Epithelial cell of proximal tubule (primary cell): ENCODE results near the gene CPOX. TPM values are rescaled to one million over a fixed set of nuclear protein-coding genes. Genes with fewer than 3 reads are reported as not detected.

Experiments used
- DNase-seq: peaks from one replicate; pipeline ENCODE4 v3.0.0-alpha.2; 2011; ENCODE audit warnings: low read depth
- H3K4me3 ChIP-seq: 2 replicates; pipeline ENCODE4 v1.5.1; 2011; ENCODE audit warnings: low read depth, mild to moderate bottlenecking, low read length
- CTCF ChIP-seq: conservative IDR thresholded peaks from 2 replicates; pipeline ENCODE4 v1.5.1; 2012; ENCODE audit warnings: low read depth, mild to moderate bottlenecking, low read length
- total RNA-seq: library from RNA; depleted of rRNA; stranded (reverse); fragments of >200 nt; gene quantifications from 2 replicates; pipeline ENCODE4 v1.2.3, GENCODE V29; 2015

CPOX gene
- total RNA-seq, 1 donor from 2014 or later, result 48.9 TPM

DNA sequence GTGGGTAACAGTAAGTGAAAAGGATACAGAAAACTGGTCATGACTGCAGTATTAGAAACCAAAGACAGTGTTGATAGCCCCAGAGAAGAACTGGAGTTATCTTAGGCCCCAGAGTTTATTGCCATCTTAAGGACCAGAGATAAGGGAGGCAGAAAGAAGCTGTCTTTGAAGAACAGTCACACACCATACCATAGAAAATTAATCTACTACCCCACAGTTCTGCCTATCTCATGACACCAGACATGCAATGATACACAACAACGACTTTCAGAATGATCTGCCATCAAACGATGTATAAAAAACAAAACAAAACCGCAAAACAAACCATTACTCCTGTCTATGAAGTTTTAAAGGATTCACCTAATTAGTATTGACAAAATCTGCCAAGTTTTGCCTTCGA, 9.6 kb downstream of the CPOX start:
- TF ChIP-seq CTCF, result no peak
- H3K4me3 ChIP-seq, result no peak overlapping the region
- DNase-seq, result no peak

DNA sequence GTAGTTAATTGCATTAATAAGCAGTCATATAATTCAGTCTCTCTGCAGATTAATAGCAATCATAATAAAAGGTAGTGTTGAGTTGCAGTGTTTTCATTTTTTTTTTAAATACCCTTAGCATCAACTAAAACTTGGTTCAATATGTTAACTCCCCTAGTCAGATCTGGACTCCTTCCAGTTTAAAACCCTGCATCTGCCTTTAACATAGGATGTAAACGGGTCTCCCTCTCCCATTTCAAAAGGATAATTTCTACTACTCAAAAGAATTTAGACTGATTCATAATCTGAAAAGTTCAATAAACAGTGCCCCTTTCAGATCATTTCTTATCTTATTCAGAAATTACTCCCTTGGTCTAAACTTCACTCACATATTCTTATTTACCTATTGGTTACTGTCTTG, 11.4 kb downstream of the CPOX start:
- no peak for DNase-seq
- H3K4me3 ChIP-seq, result no peak overlapping the region
- no peak for TF ChIP-seq CTCF

- no peak for TF ChIP-seq CTCF
- no peak for DNase-seq
- H3K4me3 ChIP-seq, result no peak overlapping the region
Measured at GRCh38 chr3:98581474-98581873, 11.9 kb downstream of the CPOX start.

- no peak overlapping the region for H3K4me3 ChIP-seq
- DNase-seq, result no peak
- no peak for TF ChIP-seq CTCF
Measured at GRCh38 chr3:98580401-98581386, 12.7 kb downstream of the CPOX start.

DNA sequence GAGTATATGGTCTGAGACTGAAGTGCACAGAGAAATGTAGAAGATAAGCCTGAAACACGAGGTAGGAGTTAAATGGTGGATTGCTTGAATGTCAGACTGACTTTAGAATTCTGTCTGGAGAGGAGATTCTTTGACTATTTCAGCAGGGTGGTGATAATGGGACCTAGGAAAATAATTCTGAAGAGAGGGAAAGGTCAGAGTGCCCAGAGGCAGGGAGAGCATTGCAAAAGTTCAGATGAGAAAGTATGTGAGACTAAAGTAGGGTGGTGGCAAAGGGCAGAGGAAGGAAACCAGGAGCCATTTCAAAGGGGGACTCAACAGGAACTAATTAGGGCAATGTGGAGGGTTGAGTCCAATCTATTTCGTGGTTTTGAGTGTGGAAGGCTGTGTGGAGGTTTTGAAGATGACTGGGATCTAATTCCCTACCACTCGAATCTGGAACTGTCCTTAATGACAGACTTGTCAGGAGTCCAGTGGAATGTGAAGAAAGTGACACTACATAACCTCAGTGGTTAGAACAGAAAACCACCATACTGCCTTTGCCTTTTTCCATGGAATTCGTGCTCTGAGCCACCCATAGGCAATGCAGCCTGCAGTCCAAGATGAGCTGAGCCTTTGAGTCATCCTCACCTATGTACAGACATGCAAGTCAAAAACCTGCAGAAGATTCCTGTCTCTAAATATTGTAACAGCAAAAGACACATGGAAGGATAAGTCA, 16.1 kb downstream of the CPOX start:
- no peak overlapping the region for H3K4me3 ChIP-seq
- no peak for TF ChIP-seq CTCF
- no peak for DNase-seq

GRCh38 chr3:98574132-98574531, 19.3 kb downstream of the CPOX start:
- H3K4me3 ChIP-seq, result no peak overlapping the region
- no peak for DNase-seq
- TF ChIP-seq CTCF, result no peak
